K562 (cell line): ENCODE data around the gene PPFIA1. TPM values are rescaled to one million over a fixed set of nuclear protein-coding genes. Genes with fewer than 3 reads are reported as not detected.

Experiments
- ARID1B ChIP-seq: fragments of 450-650 bp; IDR thresholded peaks from 2 replicates; pipeline ENCODE4 v1.6.1; 2016; ENCODE audit warnings: antibody characterized with exemption, mild to moderate bottlenecking, inconsistent platforms
- ATF4 ChIP-seq: fragments of 450-650 bp; formaldehyde crosslinking; IDR thresholded peaks from 2 replicates; pipeline ENCODE4 v1.4.0; 2022; ENCODE audit warnings: mild to moderate bottlenecking, moderate library complexity
- ATF7 ChIP-seq: fragments of 450-650 bp; IDR thresholded peaks from 2 replicates; pipeline ENCODE4 v1.7.1; 2014; ENCODE audit warnings: mild to moderate bottlenecking, moderate library complexity
- BCLAF1 ChIP-seq, 2 experiments: fragments of 450-650 bp in 1 of 2; IDR thresholded peaks; 2 replicates each; pipeline ENCODE4 v1.6.1; 2011 to 2017; ENCODE audit warnings: low read depth in 2 of 2, antibody characterized with exemption in 1 of 2, borderline replicate concordance in 1 of 2, low read length in 1 of 2, mild to moderate bottlenecking in 1 of 2, mixed read lengths in 1 of 2; ENCODE audit not compliant: control insufficient read depth in 1 of 2
- CSDE1 ChIP-seq, 2 experiments: fragments of 450-650 bp; IDR thresholded peaks; 2 replicates each; pipeline ENCODE4 v1.6.1; 2016; ENCODE audit warnings: mild to moderate bottlenecking in 1 of 2
- GABPB1 ChIP-seq: sonication (generic); formaldehyde crosslinking; IDR thresholded peaks from 2 replicates; pipeline ENCODE4 v1.8.0; 2022; ENCODE audit warnings: mild to moderate bottlenecking, missing genetic modification reagents
- PHF20 ChIP-seq: fragments of 450-650 bp; IDR thresholded peaks from 2 replicates; pipeline ENCODE4 v1.6.1; 2018; ENCODE audit not compliant: partially characterized antibody
- RB1 ChIP-seq: fragments of 450-650 bp; IDR thresholded peaks from 2 replicates; pipeline ENCODE4 v1.6.1; 2017; ENCODE audit warnings: low read depth, mild to moderate bottlenecking
- RNF219 ChIP-seq: fragments of 250-450 bp; sonication (Bioruptor Pico); IDR thresholded peaks from 2 replicates; pipeline ENCODE4 v1.5.0; 2022; ENCODE audit warnings: mild to moderate bottlenecking
- SAP30 ChIP-seq: fragments of 200-600 bp; sonication (generic); IDR thresholded peaks from 2 replicates; pipeline ENCODE4 v1.6.1; 2012; ENCODE audit warnings: borderline replicate concordance, low read depth, mild to moderate bottlenecking, moderate library complexity, low read length, control low read depth, inconsistent platforms; ENCODE audit not compliant: insufficient read depth, poor library complexity, severe bottlenecking
- THAP12 ChIP-seq: fragments of 250-450 bp; sonication (Bioruptor Pico); IDR thresholded peaks from 2 replicates; pipeline ENCODE4 v1.9.0; 2021; ENCODE audit warnings: mild to moderate bottlenecking, inconsistent platforms
- UBTF ChIP-seq, 2 experiments: IDR thresholded peaks; 2 replicates each; pipeline ENCODE4 v1.6.1; 2012; ENCODE audit warnings: improper control_type of control experiment in 2 of 2, low read depth in 2 of 2, low read length in 2 of 2, borderline replicate concordance in 1 of 2
- ZNF12 ChIP-seq: sonication (generic); formaldehyde crosslinking; IDR thresholded peaks from 2 replicates; pipeline ENCODE4 v1.4.0; 2020; ENCODE audit warnings: mild to moderate bottlenecking, missing genetic modification reagents
- ZNF274 ChIP-seq: IDR thresholded peaks from 2 replicates; pipeline ENCODE4 v1.6.1; 2011; ENCODE audit warnings: low read depth, mild to moderate bottlenecking, low read length, moderate library complexity, borderline replicate concordance
- ZNF695 ChIP-seq: fragments of 450-650 bp; formaldehyde crosslinking; IDR thresholded peaks from 2 replicates; pipeline ENCODE4 v1.4.0; 2020; ENCODE audit warnings: mild to moderate bottlenecking, moderate library complexity
- polyA plus RNA-seq, 8 experiments: library from polyadenylated mRNA; depleted of rRNA in 4 of 8; stranded (reverse) in 5 of 8; unstranded in 3 of 8; fragments of >200 nt; fragmentation: Nextera tagmentation in 2 of 8; fragmentation: Illumina TruSeq in 1 of 8; extraction: Ambion mirVana in 2 of 8; extraction: Trizol in 1 of 8; gene quantifications; 2 replicates each; pipeline versions ENCODE4 v1.2.1 to v1.2.3, GENCODE V29; 2011 to 2014; ENCODE audit warnings: inconsistent platforms in 1 of 8, missing spikeins in 1 of 8
- total RNA-seq, 7 experiments: library from RNA; depleted of rRNA in 6 of 7; stranded (reverse); fragments of >200 nt in 6 of 7; fragmentation: Illumina TruSeq in 2 of 7; extraction: Trizol in 2 of 7; gene quantifications; 2 replicates each; pipeline versions ENCODE4 v1.2.1 to v1.2.3, GENCODE V29; 2011 to 2021; ENCODE audit warnings: low replicate concordance in 1 of 7

PPFIA1 gene
- total and polyA plus RNA-seq, 9 of the 15 experiments (the other 6 are each of a cell fraction or from before 2014, with no cell fraction given) = 9.9 to 41.5 (median 28.5) TPM

- TF ChIP-seq THAP12 (CRISPR knock-in tag) (0 out of 2 replicates have a peak, but pooled peaks have one; percentile 27), CSDE1 (IDR thresholded peaks at IDR 0.05) (0 out of 4 replicates have a peak, but pooled peaks of 1 of the 2 experiments have one; percentile 11), ZNF274 (no peak), BCLAF1 (IDR thresholded peaks at IDR 0.05; ENCODE audit: borderline replicate concordance in 1 of 2, control insufficient read depth in 1 of 2, low read depth in 2 of 2, low read length in 1 of 2) (no peak), RNF219 (no peak), ATF7 (peak; percentile 7; the same call in 1 of the 2 replicates), UBTF (IDR thresholded peaks at IDR 0.05; ENCODE audit: borderline replicate concordance in 1 of 2, low read depth in 2 of 2, low read length in 2 of 2) (peak in 1 of 2 experiments; percentile 79; a peak in 2 of 4 replicates), ARID1B (0 out of 2 replicates have a peak, but pooled peaks have one; percentile 28), ATF4 (CRISPR knock-in tag) (no peak), RB1 (0 out of 2 replicates have a peak, but pooled peaks have one; percentile 24), ZNF12 (CRISPR knock-in tag) (0 out of 2 replicates have a peak, but pooled peaks have one; percentile 27), SAP30 (peak; percentile 3), GABPB1 (CRISPR knock-in tag) (peak; percentile 36; the same call in 1 of the 2 replicates), ZNF695 (CRISPR knock-in tag) (no peak), PHF20 (peak; percentile 53)
Observed at GRCh38 chr11:70397336-70397982, 127.0 kb downstream of the PPFIA1 start (continued).
